ENCODE results near the gene SEC24C. TPM values are rescaled to one million over a fixed set of nuclear protein-coding genes. Genes with fewer than 3 reads are reported as not detected.
A peak's percentile ranks its signal among the peaks of the same experiment; 100 is the strongest.

The SEC24C gene
- total RNA-seq, 2 experiments from 2014 or later = 53.6 to 87.1 TPM

GRCh38 chr10:73808021-73808815 is 64.0 kb downstream of the SEC24C start:
- Histone ChIP-seq H3K36me3 (ENCODE audit: insufficient read depth, low read length) (peaks cover 71% of the 10 kb centered on the region), H2AFZ (ENCODE audit: low read length) (no peak overlapping the region), H4K20me1 (ENCODE audit: insufficient read depth, low read length) (no peaks in the 10 kb centered on the region), H3K9me2 (ENCODE audit: insufficient read depth, low read length) (no peaks in the 10 kb centered on the region), H3K4me3 (ENCODE audit: low read depth, low read length, poor library complexity, severe bottlenecking) (no peak overlapping the region), H3K4me1 (ENCODE audit: insufficient read depth, low read length, poor library complexity, severe bottlenecking) (peaks cover 29% of the 10 kb centered on the region), H3K79me2 (ENCODE audit: insufficient read depth, low read depth, low read length) (peaks cover 14% of the 10 kb centered on the region; the same call in 1 of the 2 replicates), H3K4me2 (ENCODE audit: low read length) (no peak overlapping the region), H3K27ac (ENCODE audit: low read depth, low read length, poor library complexity, severe bottlenecking) (no peak overlapping the region), H3K9me3 (ENCODE audit: low read length) (no peaks in the 10 kb centered on the region)
- TF ChIP-seq EZH2phosphoT487 (IDR thresholded peaks at IDR 0.05; ENCODE audit: borderline replicate concordance, low read depth, low read length) = no peak
- TF ChIP-seq CTCF (conservative IDR thresholded peaks at IDR 0.05; ENCODE audit: low read length) = no peak
- no peak for DNase-seq (ENCODE audit: low spot score)
- no TSS peak for BruUV-seq (replicated peaks)
- intact Hi-C loops (cut with micrococcal nuclease; ENCODE audit: unreplicated experiment) = no loop called here
- POLR2A ChIA-PET = interaction anchor here (0.7 to 1.6 kb wide), 4 partner anchors 24 to 1256 kb away, joined by 3 to 6 read pairs (median 4); partner anchors contain the start of gene CHCHD1
- CTCF ChIA-PET (ENCODE audit: unreplicated experiment) = no interaction called here

- no peak overlapping the region for H3K4me3 ChIP-seq (ENCODE audit: low read depth, low read length, poor library complexity, severe bottlenecking)
- ChIA-PET POLR2A (interaction anchor here (0.5 to 2.0 kb wide), 15 partner anchors 12 to 1255 kb away, joined by 3 to 14 read pairs (median 4); partner anchors contain the start of genes CHCHD1 and ZSWIM8), CTCF (ENCODE audit: unreplicated experiment) (no interaction called here)
- intact Hi-C loops (cut with micrococcal nuclease; ENCODE audit: unreplicated experiment) = no loop called here
- no peaks in the 10 kb centered on the region for H3K9me2 ChIP-seq (ENCODE audit: insufficient read depth, low read length)
- TSS peak; percentile 55 for BruUV-seq (replicated peaks)
- no peak overlapping the region for H2AFZ ChIP-seq (ENCODE audit: low read length)
- no peak for DNase-seq (ENCODE audit: low spot score)
- H3K9me3 ChIP-seq (ENCODE audit: low read length) = no peaks in the 10 kb centered on the region
- H4K20me1 ChIP-seq (ENCODE audit: insufficient read depth, low read length) = no peaks in the 10 kb centered on the region
- peaks cover 61% of the 10 kb centered on the region for H3K36me3 ChIP-seq (ENCODE audit: insufficient read depth, low read length)
- H3K79me2 ChIP-seq (ENCODE audit: insufficient read depth, low read depth, low read length) = peaks cover 14% of the 10 kb centered on the region; the same call in 1 of the 2 replicates
- TF ChIP-seq EZH2phosphoT487 (IDR thresholded peaks at IDR 0.05; ENCODE audit: borderline replicate concordance, low read depth, low read length) = no peak
- H3K4me1 ChIP-seq (ENCODE audit: insufficient read depth, low read length, poor library complexity, severe bottlenecking) = peaks cover 22% of the 10 kb centered on the region
- H3K4me2 ChIP-seq (ENCODE audit: low read length) = no peak overlapping the region
- H3K27ac ChIP-seq (ENCODE audit: low read depth, low read length, poor library complexity, severe bottlenecking) = no peak overlapping the region
These were observed 65.1 kb downstream of the SEC24C start for GRCh38 chr10:73809061-73809818.

GRCh38 chr10:73810358-73810734 is 66.2 kb downstream of the SEC24C start:
- Histone ChIP-seq H3K4me3 (ENCODE audit: low read depth, low read length, poor library complexity, severe bottlenecking) (peak overlapping the region; percentile 87), H3K4me1 (ENCODE audit: insufficient read depth, low read length, poor library complexity, severe bottlenecking) (peaks cover 21% of the 10 kb centered on the region), H3K79me2 (ENCODE audit: insufficient read depth, low read depth, low read length) (peaks cover 14% of the 10 kb centered on the region; the same call in 1 of the 2 replicates), H3K27ac (ENCODE audit: low read depth, low read length, poor library complexity, severe bottlenecking) (peak overlapping the region; percentile 70), H4K20me1 (ENCODE audit: insufficient read depth, low read length) (no peaks in the 10 kb centered on the region), H3K9me2 (ENCODE audit: insufficient read depth, low read length) (no peaks in the 10 kb centered on the region), H3K9me3 (ENCODE audit: low read length) (no peaks in the 10 kb centered on the region), H2AFZ (ENCODE audit: low read length) (no peak overlapping the region), H3K4me2 (ENCODE audit: low read length) (peak overlapping the region; percentile 84), H3K36me3 (ENCODE audit: insufficient read depth, low read length) (peaks cover 54% of the 10 kb centered on the region)
- DNase-seq (ENCODE audit: low spot score) = no peak
- intact Hi-C loops (cut with micrococcal nuclease; ENCODE audit: unreplicated experiment) = loop anchor here (2.0 kb wide), 3 partner anchors 14 to 68 kb away; a partner anchor contains a TSS
- ChIA-PET CTCF (ENCODE audit: unreplicated experiment) (interaction anchor here (1.1 kb wide), 1 partner anchor 12 kb away, joined by 3 read pairs; no protein-coding TSS in a partner anchor), POLR2A (interaction anchor here (0.5 to 2.0 kb wide), 8 partner anchors 12 to 171 kb away, joined by 3 to 14 read pairs (median 5); partner anchors contain the start of genes CHCHD1 and ZSWIM8)
- TF ChIP-seq EZH2phosphoT487 (IDR thresholded peaks at IDR 0.05; ENCODE audit: borderline replicate concordance, low read depth, low read length) (no peak), CTCF (conservative IDR thresholded peaks at IDR 0.05; ENCODE audit: low read length) (no peak)
- no TSS peak for BruUV-seq (replicated peaks)
